ENCODE data around the gene CCL27.

Gene CCL27

GRCh38 chr9:34701769-34702736, 39.6 kb upstream of the CCL27 start:
- H3K36me3 ChIP-seq (ENCODE audit: control insufficient read depth, insufficient read depth, low read length): no peaks in the 10 kb centered on the region
- WGBS (ENCODE audit: extremely low coverage, insufficient coverage, low lambda C conversion rate): no CpG with 5 or more reads among the region's 30 CpGs
- H2AK5ac ChIP-seq (ENCODE audit: low read length): no peak overlapping the region
- no peak overlapping the region for H3K4ac ChIP-seq (ENCODE audit: low read depth, low read length)
- no peak overlapping the region for H2BK5ac ChIP-seq (ENCODE audit: low read length)
- no peaks in the 10 kb centered on the region for H3K79me1 ChIP-seq (ENCODE audit: low read length)
- H3K9ac ChIP-seq (ENCODE audit: low read length): peak overlapping the region; percentile 54
- peak; percentile 76 for DNase-seq
- H2BK120ac ChIP-seq (ENCODE audit: low read depth, low read length): no peak overlapping the region
- peak overlapping the region; percentile 72 for H3K18ac ChIP-seq (ENCODE audit: low read length)
- no peak overlapping the region for H4K8ac ChIP-seq (ENCODE audit: low read depth, low read length)
- no peak overlapping the region for H3K27ac ChIP-seq (ENCODE audit: low read depth, low read length)
- no peaks in the 10 kb centered on the region for H3K79me2 ChIP-seq (ENCODE audit: control insufficient read depth, insufficient read depth, low read length)
- peak overlapping the region; percentile 81 for H3K56ac ChIP-seq (ENCODE audit: low read length)
- no peak overlapping the region for H2BK15ac ChIP-seq (replicated peaks; ENCODE audit: low read depth)
- peaks cover 15% of the 10 kb centered on the region for H3K27me3 ChIP-seq (ENCODE audit: insufficient read depth, low read length, poor library complexity)
- no peak overlapping the region for H3K23ac ChIP-seq (ENCODE audit: low read length)
- no peak overlapping the region for H4K5ac ChIP-seq (ENCODE audit: low read length)
- peak overlapping the region; percentile 54 for H3K4me2 ChIP-seq (ENCODE audit: low read length)
- peaks cover 2% of the 10 kb centered on the region for H3K4me1 ChIP-seq (ENCODE audit: control insufficient read depth, low read depth, low read length)
- H3K4me3 ChIP-seq (ENCODE audit: low read length): no peak overlapping the region

GRCh38 chr9:34701023-34701768, 38.7 kb upstream of the CCL27 start:
- WGBS (ENCODE audit: extremely low coverage, insufficient coverage, low lambda C conversion rate): no CpG with 5 or more reads among the region's 52 CpGs
- Histone ChIP-seq H4K8ac (ENCODE audit: low read depth, low read length) (no peak overlapping the region), H2BK5ac (ENCODE audit: low read length) (no peak overlapping the region), H3K79me2 (ENCODE audit: control insufficient read depth, insufficient read depth, low read length) (no peaks in the 10 kb centered on the region), H3K4me1 (ENCODE audit: control insufficient read depth, low read depth, low read length) (peaks cover 2% of the 10 kb centered on the region), H3K18ac (ENCODE audit: low read length) (peak overlapping the region; percentile 72), H4K5ac (ENCODE audit: low read length) (no peak overlapping the region), H3K4ac (ENCODE audit: low read depth, low read length) (peak overlapping the region; percentile 65), H2BK120ac (ENCODE audit: low read depth, low read length) (no peak overlapping the region), H3K4me3 (ENCODE audit: low read length) (no peak overlapping the region), H3K27me3 (ENCODE audit: insufficient read depth, low read length, poor library complexity) (peaks cover 15% of the 10 kb centered on the region), H3K4me2 (ENCODE audit: low read length) (peak overlapping the region; percentile 54), H3K9ac (ENCODE audit: low read length) (peak overlapping the region; percentile 54), H3K79me1 (ENCODE audit: low read length) (no peaks in the 10 kb centered on the region), H3K23ac (ENCODE audit: low read length) (peak overlapping the region; percentile 66), H3K36me3 (ENCODE audit: control insufficient read depth, insufficient read depth, low read length) (no peaks in the 10 kb centered on the region), H2BK15ac (replicated peaks; ENCODE audit: low read depth) (no peak overlapping the region), H3K56ac (ENCODE audit: low read length) (peak overlapping the region; percentile 81), H3K27ac (ENCODE audit: low read depth, low read length) (no peak overlapping the region), H2AK5ac (ENCODE audit: low read length) (no peak overlapping the region)
- DNase-seq: peak; percentile 81

GRCh38 chr9:34694811-34695210, 32.4 kb upstream of the CCL27 start:
- Histone ChIP-seq H3K4me1 (ENCODE audit: control insufficient read depth, low read depth, low read length) (no peaks in the 10 kb centered on the region), H3K9ac (ENCODE audit: low read length) (no peak overlapping the region), H2AK5ac (ENCODE audit: low read length) (no peak overlapping the region), H2BK120ac (ENCODE audit: low read depth, low read length) (no peak overlapping the region), H3K4ac (ENCODE audit: low read depth, low read length) (no peak overlapping the region), H2BK5ac (ENCODE audit: low read length) (no peak overlapping the region), H3K79me2 (ENCODE audit: control insufficient read depth, insufficient read depth, low read length) (no peaks in the 10 kb centered on the region), H4K8ac (ENCODE audit: low read depth, low read length) (no peak overlapping the region), H2BK15ac (replicated peaks; ENCODE audit: low read depth) (no peak overlapping the region), H3K56ac (ENCODE audit: low read length) (no peak overlapping the region), H3K79me1 (ENCODE audit: low read length) (no peaks in the 10 kb centered on the region), H3K18ac (ENCODE audit: low read length) (no peak overlapping the region), H3K23ac (ENCODE audit: low read length) (no peak overlapping the region), H3K4me3 (ENCODE audit: low read length) (no peak overlapping the region), H3K27ac (ENCODE audit: low read depth, low read length) (no peak overlapping the region), H3K27me3 (ENCODE audit: insufficient read depth, low read length, poor library complexity) (peaks cover 2% of the 10 kb centered on the region), H3K4me2 (ENCODE audit: low read length) (no peak overlapping the region), H4K5ac (ENCODE audit: low read length) (no peak overlapping the region), H3K36me3 (ENCODE audit: control insufficient read depth, insufficient read depth, low read length) (no peaks in the 10 kb centered on the region)
- DNase-seq: peak; percentile 63

GRCh38 chr9:34693560-34693959, 31.1 kb upstream of the CCL27 start:
- DNase-seq: no peak

GRCh38 chr9:34691936-34692315, 29.5 kb upstream of the CCL27 start:
- no peak overlapping the region for H2BK15ac ChIP-seq (replicated peaks; ENCODE audit: low read depth)
- no CpG with 5 or more reads among the region's 5 CpGs for WGBS (ENCODE audit: extremely low coverage, insufficient coverage, low lambda C conversion rate)
- H3K36me3 ChIP-seq (ENCODE audit: control insufficient read depth, insufficient read depth, low read length): no peaks in the 10 kb centered on the region

More at GRCh38 chr9:34693560-34693959, 31.1 kb upstream of the CCL27 start:
- no peak overlapping the region for H4K8ac ChIP-seq (ENCODE audit: low read depth, low read length)
- WGBS (ENCODE audit: extremely low coverage, insufficient coverage, low lambda C conversion rate): no CpG with 5 or more reads among the region's 2 CpGs
- H2BK15ac ChIP-seq (replicated peaks; ENCODE audit: low read depth): no peak overlapping the region
- H3K23ac ChIP-seq (ENCODE audit: low read length): no peak overlapping the region
- H3K36me3 ChIP-seq (ENCODE audit: control insufficient read depth, insufficient read depth, low read length): no peaks in the 10 kb centered on the region
- H3K4me1 ChIP-seq (ENCODE audit: control insufficient read depth, low read depth, low read length): no peaks in the 10 kb centered on the region
- no peak overlapping the region for H3K4me3 ChIP-seq (ENCODE audit: low read length)
- no peak overlapping the region for H3K27ac ChIP-seq (ENCODE audit: low read depth, low read length)
- H3K4ac ChIP-seq (ENCODE audit: low read depth, low read length): no peak overlapping the region
- no peak overlapping the region for H3K9ac ChIP-seq (ENCODE audit: low read length)
- no peak overlapping the region for H4K5ac ChIP-seq (ENCODE audit: low read length)
- H2BK120ac ChIP-seq (ENCODE audit: low read depth, low read length): no peak overlapping the region
- H3K27me3 ChIP-seq (ENCODE audit: insufficient read depth, low read length, poor library complexity): no peaks in the 10 kb centered on the region
- no peaks in the 10 kb centered on the region for H3K79me1 ChIP-seq (ENCODE audit: low read length)
- H3K4me2 ChIP-seq (ENCODE audit: low read length): no peak overlapping the region
- no peak overlapping the region for H2AK5ac ChIP-seq (ENCODE audit: low read length)
- H3K79me2 ChIP-seq (ENCODE audit: control insufficient read depth, insufficient read depth, low read length): no peaks in the 10 kb centered on the region
- no peak overlapping the region for H3K18ac ChIP-seq (ENCODE audit: low read length)
- no peak overlapping the region for H2BK5ac ChIP-seq (ENCODE audit: low read length)
- no peak overlapping the region for H3K56ac ChIP-seq (ENCODE audit: low read length)

More at GRCh38 chr9:34691936-34692315, 29.5 kb upstream of the CCL27 start:
- no peak overlapping the region for H2BK120ac ChIP-seq (ENCODE audit: low read depth, low read length)
- no peak overlapping the region for H3K23ac ChIP-seq (ENCODE audit: low read length)
- no peaks in the 10 kb centered on the region for H3K4me1 ChIP-seq (ENCODE audit: control insufficient read depth, low read depth, low read length)
- no peak overlapping the region for H2AK5ac ChIP-seq (ENCODE audit: low read length)
- H3K9ac ChIP-seq (ENCODE audit: low read length): no peak overlapping the region
- H2BK5ac ChIP-seq (ENCODE audit: low read length): no peak overlapping the region
- H3K18ac ChIP-seq (ENCODE audit: low read length): no peak overlapping the region
- H3K4me3 ChIP-seq (ENCODE audit: low read length): no peak overlapping the region
- no peaks in the 10 kb centered on the region for H3K27me3 ChIP-seq (ENCODE audit: insufficient read depth, low read length, poor library complexity)
- no peaks in the 10 kb centered on the region for H3K79me1 ChIP-seq (ENCODE audit: low read length)
- H3K4ac ChIP-seq (ENCODE audit: low read depth, low read length): no peak overlapping the region
- no peak overlapping the region for H4K8ac ChIP-seq (ENCODE audit: low read depth, low read length)
- no peak for DNase-seq
- H3K27ac ChIP-seq (ENCODE audit: low read depth, low read length): no peak overlapping the region
- H3K56ac ChIP-seq (ENCODE audit: low read length): no peak overlapping the region
- no peak overlapping the region for H3K4me2 ChIP-seq (ENCODE audit: low read length)
- no peaks in the 10 kb centered on the region for H3K79me2 ChIP-seq (ENCODE audit: control insufficient read depth, insufficient read depth, low read length)
- no peak overlapping the region for H4K5ac ChIP-seq (ENCODE audit: low read length)

Measured in mesendoderm (in vitro differentiated cells).